Ishikawa (cell line): ENCODE measurements around the gene PIH1D2.

Source experiments
- CEBPB ChIP-seq: IDR thresholded peaks from 2 replicates; pipeline ENCODE4 v1.6.1; 2012
- CREB1 ChIP-seq: IDR thresholded peaks from 2 replicates; pipeline ENCODE4 v1.6.1; 2012; ENCODE audit warnings: low read depth
- EGR1 ChIP-seq: IDR thresholded peaks from 2 replicates; pipeline ENCODE4 v1.6.1; 2012
- EP300 ChIP-seq: IDR thresholded peaks from 2 replicates; pipeline ENCODE4 v1.6.1; 2012; ENCODE audit warnings: borderline replicate concordance
- FOXM1 ChIP-seq: IDR thresholded peaks from 2 replicates; pipeline ENCODE4 v1.6.1; 2012; ENCODE audit warnings: low read depth, borderline replicate concordance
- MAX ChIP-seq: IDR thresholded peaks from 2 replicates; pipeline ENCODE4 v1.6.1; 2012
- NFIC ChIP-seq: IDR thresholded peaks from 2 replicates; pipeline ENCODE4 v1.6.1; 2012
- RAD21 ChIP-seq: IDR thresholded peaks from 2 replicates; pipeline ENCODE4 v1.6.1; 2012; ENCODE audit warnings: low read depth
- REST ChIP-seq: IDR thresholded peaks from 2 replicates; pipeline ENCODE4 v1.6.1; 2012; ENCODE audit warnings: low read depth, mild to moderate bottlenecking
- TAF1 ChIP-seq: IDR thresholded peaks from 2 replicates; pipeline ENCODE4 v1.6.1; 2012; ENCODE audit warnings: low read depth, mild to moderate bottlenecking
- TCF12 ChIP-seq: IDR thresholded peaks from 2 replicates; pipeline ENCODE4 v1.6.1; 2012; ENCODE audit warnings: low read depth
- TEAD4 ChIP-seq: IDR thresholded peaks from 2 replicates; pipeline ENCODE4 v1.6.1; 2012
- USF1 ChIP-seq: IDR thresholded peaks from 2 replicates; pipeline ENCODE4 v1.6.1; 2012
- YY1 ChIP-seq: IDR thresholded peaks from 2 replicates; pipeline ENCODE4 v1.6.1; 2012; ENCODE audit warnings: low read depth
- ZBTB7A ChIP-seq: IDR thresholded peaks from 2 replicates; pipeline ENCODE4 v1.6.1; 2012; ENCODE audit warnings: low read depth

PIH1D2 gene

GRCh38 chr11:112051768-112052167, 22.0 kb downstream of the PIH1D2 start:
- TF ChIP-seq YY1 (no peak), TCF12 (no peak), USF1 (no peak), CEBPB (no peak), CREB1 (no peak), TEAD4 (no peak), REST (no peak), MAX (no peak), ZBTB7A (no peak), EGR1 (no peak), NFIC (no peak), TAF1 (no peak), EP300 (no peak), RAD21 (no peak), FOXM1 (no peak)

DNA sequence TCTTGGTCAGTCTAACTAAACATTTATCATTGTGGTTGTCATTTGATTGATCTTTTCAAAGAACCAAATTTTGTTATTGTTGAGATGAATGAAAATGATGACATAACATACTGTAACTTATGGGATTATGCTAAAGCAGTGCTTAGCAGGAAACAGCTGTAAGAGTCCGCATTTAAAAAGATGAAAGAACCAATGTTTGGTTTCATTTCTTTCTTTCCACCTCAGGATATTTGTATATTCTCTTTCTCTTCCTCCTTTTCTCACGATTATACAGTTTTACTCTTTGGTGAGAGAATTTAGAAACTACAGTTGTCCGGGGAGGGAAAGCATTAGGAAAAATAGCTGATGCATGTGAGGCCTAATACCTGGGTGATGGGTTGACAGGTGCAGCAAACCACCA, 23.1 kb downstream of the PIH1D2 start:
- TF ChIP-seq CREB1 (no peak), REST (no peak), EP300 (no peak), USF1 (no peak), ZBTB7A (no peak), RAD21 (no peak), CEBPB (no peak), YY1 (no peak), TEAD4 (no peak), TAF1 (no peak), EGR1 (no peak), FOXM1 (no peak), MAX (no peak), TCF12 (no peak), NFIC (no peak)

DNA sequence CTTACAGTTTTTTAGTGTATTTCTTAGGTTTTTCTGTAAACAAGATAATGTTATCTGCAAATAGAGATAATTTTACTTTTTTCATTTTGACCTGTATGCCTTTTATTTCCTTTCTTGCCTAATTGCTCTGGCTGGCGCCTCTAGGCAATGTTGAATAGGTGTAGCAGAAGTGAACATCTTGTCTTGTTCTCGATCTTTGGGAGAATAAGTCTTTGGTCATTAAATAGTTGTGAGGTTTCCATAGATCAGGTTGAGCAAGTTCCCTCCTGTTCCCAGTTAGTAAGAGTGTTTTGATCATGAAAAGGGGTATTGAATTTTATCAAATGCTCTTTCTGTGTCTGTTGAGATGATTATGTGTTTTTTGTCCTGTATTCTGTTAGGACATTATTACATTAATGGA, 24.0 kb downstream of the PIH1D2 start:
- TF ChIP-seq CREB1 = no peak
- no peak for TF ChIP-seq EGR1
- TF ChIP-seq YY1 = no peak

GRCh38 chr11:112044961-112045360, 28.9 kb downstream of the PIH1D2 start:
- no peak for TF ChIP-seq YY1
- no peak for TF ChIP-seq FOXM1
- no peak for TF ChIP-seq ZBTB7A
- no peak for TF ChIP-seq RAD21
- no peak for TF ChIP-seq EP300
- no peak for TF ChIP-seq REST
- no peak for TF ChIP-seq CEBPB
- no peak for TF ChIP-seq TAF1
- TF ChIP-seq TCF12 = no peak
- TF ChIP-seq CREB1 = no peak
- no peak for TF ChIP-seq USF1
- TF ChIP-seq TEAD4 = no peak
- TF ChIP-seq NFIC = no peak
